ENCODE data around the gene SORCS3.

The SORCS3 gene

GRCh38 chr10:104807581-104808310, 166.7 kb downstream of the SORCS3 start:
- DNase-seq (ENCODE audit: low spot score in 2 of 2) = no peak
- Mint-ChIP-seq H3K27me3 (peaks cover 8% of the 10 kb centered on the region), H3K4me1 (no peaks in the 10 kb centered on the region), H3K36me3 (ENCODE audit: insufficient read depth) (no peaks in the 10 kb centered on the region), H3K27ac (ENCODE audit: low read depth) (no peak overlapping the region), H3K9me3 (peaks cover 5% of the 10 kb centered on the region), H3K4me3 (no peak overlapping the region)
- no peak for ATAC-seq (replicated peaks; ENCODE audit: extremely low read depth, poor library complexity, severe bottlenecking)

GRCh38 chr10:104809288-104810090, 168.4 kb downstream of the SORCS3 start:
- peaks cover 7% of the 10 kb centered on the region for H3K27me3 Mint-ChIP-seq
- no peaks in the 10 kb centered on the region for H3K4me1 Mint-ChIP-seq
- H3K4me3 Mint-ChIP-seq = no peak overlapping the region
- no peaks in the 10 kb centered on the region for H3K36me3 Mint-ChIP-seq (ENCODE audit: insufficient read depth)
- DNase-seq (ENCODE audit: low spot score in 2 of 2) = no peak
- no peak overlapping the region for H3K27ac Mint-ChIP-seq (ENCODE audit: low read depth)
- ATAC-seq (replicated peaks; ENCODE audit: extremely low read depth, poor library complexity, severe bottlenecking) = no peak
- H3K9me3 Mint-ChIP-seq = peaks cover 5% of the 10 kb centered on the region

GRCh38 chr10:104811166-104811565, 170.1 kb downstream of the SORCS3 start:
- Mint-ChIP-seq H3K27ac (ENCODE audit: low read depth) (no peak overlapping the region), H3K4me1 (no peaks in the 10 kb centered on the region), H3K9me3 (no peaks in the 10 kb centered on the region), H3K27me3 (no peaks in the 10 kb centered on the region), H3K36me3 (ENCODE audit: insufficient read depth) (no peaks in the 10 kb centered on the region), H3K4me3 (no peak overlapping the region)
- ATAC-seq (replicated peaks; ENCODE audit: extremely low read depth, poor library complexity, severe bottlenecking) (no peak), DNase-seq (ENCODE audit: low spot score in 2 of 2) (no peak)

GRCh38 chr10:104816501-104816900, 175.4 kb downstream of the SORCS3 start:
- ATAC-seq (replicated peaks; ENCODE audit: extremely low read depth, poor library complexity, severe bottlenecking) (no peak), DNase-seq (ENCODE audit: low spot score in 2 of 2) (no peak)
- Mint-ChIP-seq H3K27ac (ENCODE audit: low read depth) (no peak overlapping the region), H3K4me3 (no peak overlapping the region), H3K36me3 (ENCODE audit: insufficient read depth) (no peaks in the 10 kb centered on the region), H3K9me3 (no peaks in the 10 kb centered on the region), H3K27me3 (no peaks in the 10 kb centered on the region), H3K4me1 (no peaks in the 10 kb centered on the region)

- H3K4me1 Mint-ChIP-seq = no peaks in the 10 kb centered on the region
- no peak overlapping the region for H3K4me3 Mint-ChIP-seq
- no peaks in the 10 kb centered on the region for H3K36me3 Mint-ChIP-seq (ENCODE audit: insufficient read depth)
- ATAC-seq (replicated peaks; ENCODE audit: extremely low read depth, poor library complexity, severe bottlenecking) (no peak), DNase-seq (ENCODE audit: low spot score in 2 of 2) (no peak)
- H3K27me3 Mint-ChIP-seq = no peaks in the 10 kb centered on the region
- peaks cover 10% of the 10 kb centered on the region for H3K9me3 Mint-ChIP-seq
- no peak overlapping the region for H3K27ac Mint-ChIP-seq (ENCODE audit: low read depth)
Observed at GRCh38 chr10:104819731-104820130, 178.6 kb downstream of the SORCS3 start.

- Mint-ChIP-seq H3K36me3 (ENCODE audit: insufficient read depth) (no peaks in the 10 kb centered on the region), H3K4me1 (no peaks in the 10 kb centered on the region), H3K4me3 (no peak overlapping the region), H3K27ac (ENCODE audit: low read depth) (no peak overlapping the region), H3K9me3 (peaks cover 10% of the 10 kb centered on the region), H3K27me3 (no peaks in the 10 kb centered on the region)
- no peak for ATAC-seq (replicated peaks; ENCODE audit: extremely low read depth, poor library complexity, severe bottlenecking)
- DNase-seq (ENCODE audit: low spot score in 2 of 2) = no peak
Observed at GRCh38 chr10:104822088-104822487, 181.0 kb downstream of the SORCS3 start.

GRCh38 chr10:104824380-104825006, 183.4 kb downstream of the SORCS3 start:
- peaks cover 10% of the 10 kb centered on the region for H3K9me3 Mint-ChIP-seq
- no peak overlapping the region for H3K27ac Mint-ChIP-seq (ENCODE audit: low read depth)
- DNase-seq (ENCODE audit: low spot score in 2 of 2) = no peak
- no peak overlapping the region for H3K4me3 Mint-ChIP-seq
- no peaks in the 10 kb centered on the region for H3K36me3 Mint-ChIP-seq (ENCODE audit: insufficient read depth)
- no peaks in the 10 kb centered on the region for H3K27me3 Mint-ChIP-seq
- no peak for ATAC-seq (replicated peaks; ENCODE audit: extremely low read depth, poor library complexity, severe bottlenecking)
- H3K4me1 Mint-ChIP-seq = no peaks in the 10 kb centered on the region

- H3K36me3 Mint-ChIP-seq (ENCODE audit: insufficient read depth) = no peaks in the 10 kb centered on the region
- no peak overlapping the region for H3K27ac Mint-ChIP-seq (ENCODE audit: low read depth)
- H3K4me3 Mint-ChIP-seq = no peak overlapping the region
- H3K4me1 Mint-ChIP-seq = no peaks in the 10 kb centered on the region
- no peaks in the 10 kb centered on the region for H3K9me3 Mint-ChIP-seq
- H3K27me3 Mint-ChIP-seq = no peaks in the 10 kb centered on the region
- DNase-seq (ENCODE audit: low spot score in 2 of 2) = no peak
- ATAC-seq (replicated peaks; ENCODE audit: extremely low read depth, poor library complexity, severe bottlenecking) = no peak
Observed at GRCh38 chr10:104831272-104831671, 190.2 kb downstream of the SORCS3 start.

- ATAC-seq (replicated peaks; ENCODE audit: extremely low read depth, poor library complexity, severe bottlenecking) (no peak), DNase-seq (ENCODE audit: low spot score in 2 of 2) (no peak)
- Mint-ChIP-seq H3K4me3 (no peak overlapping the region), H3K4me1 (no peaks in the 10 kb centered on the region), H3K27me3 (no peaks in the 10 kb centered on the region), H3K9me3 (peaks cover 6% of the 10 kb centered on the region), H3K36me3 (ENCODE audit: insufficient read depth) (no peaks in the 10 kb centered on the region), H3K27ac (ENCODE audit: low read depth) (no peak overlapping the region)
Observed at GRCh38 chr10:104834580-104834979, 193.5 kb downstream of the SORCS3 start.

GRCh38 chr10:104835422-104835821, 194.3 kb downstream of the SORCS3 start:
- H3K36me3 Mint-ChIP-seq (ENCODE audit: insufficient read depth) = no peaks in the 10 kb centered on the region
- H3K27me3 Mint-ChIP-seq = no peaks in the 10 kb centered on the region
- H3K27ac Mint-ChIP-seq (ENCODE audit: low read depth) = no peak overlapping the region
- H3K4me3 Mint-ChIP-seq = no peak overlapping the region
- ATAC-seq (replicated peaks; ENCODE audit: extremely low read depth, poor library complexity, severe bottlenecking) (no peak), DNase-seq (ENCODE audit: low spot score in 2 of 2) (no peak)
- H3K4me1 Mint-ChIP-seq = no peaks in the 10 kb centered on the region
- peaks cover 6% of the 10 kb centered on the region for H3K9me3 Mint-ChIP-seq

- H3K4me3 Mint-ChIP-seq = no peak overlapping the region
- ATAC-seq (replicated peaks; ENCODE audit: extremely low read depth, poor library complexity, severe bottlenecking) (no peak), DNase-seq (ENCODE audit: low spot score in 2 of 2) (no peak)
- H3K9me3 Mint-ChIP-seq = peaks cover 6% of the 10 kb centered on the region
- no peaks in the 10 kb centered on the region for H3K36me3 Mint-ChIP-seq (ENCODE audit: insufficient read depth)
- no peak overlapping the region for H3K27ac Mint-ChIP-seq (ENCODE audit: low read depth)
- H3K27me3 Mint-ChIP-seq = no peaks in the 10 kb centered on the region
- no peaks in the 10 kb centered on the region for H3K4me1 Mint-ChIP-seq
Observed at GRCh38 chr10:104842704-104843103, 201.6 kb downstream of the SORCS3 start.

- no peaks in the 10 kb centered on the region for H3K4me1 Mint-ChIP-seq
- H3K27me3 Mint-ChIP-seq = no peaks in the 10 kb centered on the region
- ATAC-seq (replicated peaks; ENCODE audit: extremely low read depth, poor library complexity, severe bottlenecking) = no peak
- H3K27ac Mint-ChIP-seq (ENCODE audit: low read depth) = no peak overlapping the region
- no peaks in the 10 kb centered on the region for H3K36me3 Mint-ChIP-seq (ENCODE audit: insufficient read depth)
- no peak for DNase-seq (ENCODE audit: low spot score in 2 of 2)
- peaks cover 5% of the 10 kb centered on the region for H3K9me3 Mint-ChIP-seq
- H3K4me3 Mint-ChIP-seq = no peak overlapping the region
Observed at GRCh38 chr10:104844073-104844472, 203.0 kb downstream of the SORCS3 start.

- H3K4me3 Mint-ChIP-seq = no peak overlapping the region
Observed at GRCh38 chr10:104850023-104850422, 208.9 kb downstream of the SORCS3 start.

More at GRCh38 chr10:104850023-104850422, 208.9 kb downstream of the SORCS3 start:
- no peak overlapping the region for H3K27ac Mint-ChIP-seq (ENCODE audit: low read depth)
- no peaks in the 10 kb centered on the region for H3K9me3 Mint-ChIP-seq
- no peaks in the 10 kb centered on the region for H3K27me3 Mint-ChIP-seq
- no peaks in the 10 kb centered on the region for H3K4me1 Mint-ChIP-seq
- DNase-seq (ENCODE audit: low spot score in 2 of 2) (no peak), ATAC-seq (replicated peaks; ENCODE audit: extremely low read depth, poor library complexity, severe bottlenecking) (no peak)
- no peaks in the 10 kb centered on the region for H3K36me3 Mint-ChIP-seq (ENCODE audit: insufficient read depth)
